Measurements from ENCODE around the gene PCSK2.

Gene PCSK2

DNA sequence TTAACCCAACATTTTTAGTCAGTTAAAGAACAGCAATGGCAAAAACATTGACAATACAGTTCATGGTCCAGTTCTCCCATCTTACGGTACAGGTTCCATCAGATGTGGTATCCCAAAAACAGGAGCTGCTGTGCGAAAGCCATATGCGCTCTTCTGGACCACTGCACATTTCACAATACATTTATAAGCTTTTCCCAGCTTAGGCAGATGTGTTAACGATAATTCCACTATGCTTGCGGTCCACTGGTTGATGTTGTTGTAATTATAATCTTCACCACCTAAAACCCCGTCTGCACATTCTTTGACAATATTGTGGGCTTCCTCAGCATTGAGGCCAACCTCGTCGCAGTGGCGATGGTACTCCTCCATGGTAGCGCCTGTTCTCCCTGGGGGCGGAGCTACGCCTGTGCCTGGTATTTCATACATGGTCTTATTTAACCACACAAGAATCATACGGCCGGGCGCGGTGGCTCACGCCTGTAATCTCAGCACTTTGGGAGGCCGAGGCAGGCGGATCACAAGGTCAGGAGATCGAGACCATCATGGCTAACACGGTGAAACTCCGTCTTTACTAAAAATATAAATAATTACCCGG, 252.3 kb downstream of the PCSK2 start:
- no peak for DNase-seq (ENCODE audit: low read depth in 3 of 3)

DNA sequence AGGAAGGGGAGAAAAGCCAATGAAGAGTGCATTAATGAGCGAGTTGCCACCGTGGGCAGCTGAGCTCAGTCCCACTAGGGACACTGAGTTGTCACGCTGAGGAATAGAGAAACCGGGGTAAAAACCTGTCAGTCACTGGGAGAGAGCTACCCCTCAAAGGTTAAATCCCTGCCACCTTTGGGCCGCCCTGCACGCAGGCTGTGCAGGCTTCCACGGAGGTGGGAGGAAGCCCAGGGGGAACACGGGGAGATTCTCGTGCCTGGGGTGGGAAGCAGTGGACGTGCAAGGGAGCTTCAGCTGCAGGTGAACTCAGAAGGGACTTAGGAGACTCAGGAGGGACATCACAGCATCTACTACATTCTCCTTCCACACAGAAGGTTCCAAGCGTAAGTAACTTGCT, 253.9 kb downstream of the PCSK2 start:
- DNase-seq (ENCODE audit: low read depth in 3 of 3), result no peak

DNA sequence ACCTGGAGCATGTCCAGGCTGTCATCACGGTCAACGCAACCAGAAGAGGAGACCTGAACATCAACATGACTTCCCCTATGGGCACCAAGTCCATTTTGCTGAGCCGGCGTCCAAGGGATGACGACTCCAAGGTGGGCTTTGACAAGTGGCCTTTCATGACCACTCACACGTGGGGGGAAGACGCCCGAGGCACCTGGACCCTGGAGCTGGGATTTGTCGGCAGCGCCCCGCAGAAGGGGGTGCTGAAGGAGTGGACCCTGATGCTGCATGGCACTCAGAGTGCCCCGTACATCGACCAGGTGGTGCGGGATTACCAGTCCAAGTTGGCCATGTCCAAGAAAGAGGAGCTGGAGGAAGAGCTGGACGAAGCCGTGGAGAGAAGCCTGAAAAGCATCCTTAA, 254.8 kb downstream of the PCSK2 start:
- DNase-seq (ENCODE audit: low read depth in 3 of 3), result no peak

DNA sequence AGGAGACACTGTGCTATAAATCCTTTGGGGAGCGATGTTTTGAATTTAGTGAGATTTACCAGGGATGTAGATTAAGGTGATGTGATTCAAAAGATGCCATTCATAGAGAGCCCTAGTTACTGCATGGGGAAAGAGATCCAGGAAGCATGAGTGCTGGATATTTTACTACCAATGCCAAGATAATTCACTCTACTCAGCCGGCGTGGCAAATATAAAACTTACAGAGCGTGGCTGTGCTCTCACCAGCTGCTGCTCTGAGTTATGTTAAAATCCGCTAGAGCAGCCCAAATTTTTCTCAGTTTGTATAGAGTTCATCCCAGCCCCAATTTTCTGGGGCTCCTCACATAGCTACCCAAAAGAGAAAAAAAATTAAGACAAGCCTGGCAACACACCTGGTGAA, 255.7 kb downstream of the PCSK2 start:
- no peak for DNase-seq (ENCODE audit: low read depth in 3 of 3)

DNA sequence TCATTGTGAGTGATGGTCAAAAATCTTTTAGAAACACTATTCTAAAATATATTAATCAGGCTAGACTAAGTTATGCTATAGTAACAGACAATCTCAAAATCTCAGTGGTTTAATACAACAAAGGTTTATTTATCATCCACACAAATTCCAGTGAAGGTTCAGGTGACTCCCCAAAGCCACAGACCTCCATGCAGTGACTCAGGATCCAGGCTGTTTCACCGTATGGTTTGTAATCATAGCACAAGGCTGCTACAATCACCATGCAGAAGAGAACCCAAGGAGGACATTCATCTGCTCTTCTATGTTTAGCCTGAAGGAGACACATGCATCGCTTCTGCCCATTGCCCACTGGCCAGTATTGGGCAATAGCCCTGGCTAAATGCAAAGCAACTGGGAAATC, 258.2 kb downstream of the PCSK2 start:
- DNase-seq (ENCODE audit: low read depth in 3 of 3), result no peak

DNA sequence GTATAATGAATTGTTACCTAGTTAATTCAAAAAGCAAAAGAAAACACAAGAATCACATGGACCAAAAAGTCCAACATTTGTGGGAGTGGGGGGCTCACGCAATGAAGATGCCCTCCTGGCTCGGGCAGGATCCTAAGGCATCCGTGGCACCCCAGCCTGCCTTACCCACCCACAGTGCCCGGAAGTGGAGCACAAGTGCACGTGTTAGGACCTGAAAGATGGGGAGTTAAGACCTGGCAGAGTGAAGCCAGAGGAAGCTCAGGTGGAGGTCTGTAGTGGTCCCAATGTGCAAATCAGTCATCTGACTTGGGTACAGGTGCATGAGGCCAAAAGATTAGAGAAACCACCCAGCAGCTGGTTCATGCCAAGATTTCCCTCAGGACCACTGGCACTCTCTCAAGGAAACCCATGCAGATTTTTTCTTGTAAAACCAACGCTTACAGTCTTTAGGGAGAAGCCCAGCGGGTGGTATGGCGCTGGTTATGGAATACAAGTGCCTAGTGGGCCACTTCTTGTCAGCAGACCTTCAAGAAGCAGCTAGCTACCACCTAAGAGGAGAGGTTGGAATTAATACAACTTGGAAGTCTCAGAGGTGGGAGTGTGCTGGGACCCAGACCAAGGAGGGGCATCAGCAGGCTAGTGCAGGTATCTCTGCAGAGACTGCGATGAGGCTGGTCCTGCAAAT, 262.2 kb downstream of the PCSK2 start:
- no peak for DNase-seq (ENCODE audit: low read depth in 3 of 3)

DNA sequence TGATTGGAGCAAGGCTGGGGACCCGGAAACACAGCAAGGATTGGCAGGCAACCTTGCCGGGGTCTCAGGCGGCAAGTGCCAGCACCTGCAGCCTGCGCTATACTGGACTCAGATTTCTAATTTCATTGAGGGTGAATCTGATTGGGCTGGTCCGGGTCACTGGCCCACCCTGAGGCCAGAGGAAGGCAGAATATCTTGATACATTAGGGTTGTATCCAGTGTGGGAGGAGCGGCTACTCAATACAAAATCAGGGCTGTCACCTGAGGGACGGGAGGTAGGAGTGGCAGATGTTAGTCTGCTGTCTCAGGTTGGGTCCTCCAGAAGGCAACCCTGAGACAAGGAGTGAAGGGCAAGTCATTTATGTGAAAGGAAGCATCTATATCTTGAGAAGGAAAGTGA, 263.7 kb downstream of the PCSK2 start:
- no peak for DNase-seq (ENCODE audit: low read depth in 3 of 3)

DNA sequence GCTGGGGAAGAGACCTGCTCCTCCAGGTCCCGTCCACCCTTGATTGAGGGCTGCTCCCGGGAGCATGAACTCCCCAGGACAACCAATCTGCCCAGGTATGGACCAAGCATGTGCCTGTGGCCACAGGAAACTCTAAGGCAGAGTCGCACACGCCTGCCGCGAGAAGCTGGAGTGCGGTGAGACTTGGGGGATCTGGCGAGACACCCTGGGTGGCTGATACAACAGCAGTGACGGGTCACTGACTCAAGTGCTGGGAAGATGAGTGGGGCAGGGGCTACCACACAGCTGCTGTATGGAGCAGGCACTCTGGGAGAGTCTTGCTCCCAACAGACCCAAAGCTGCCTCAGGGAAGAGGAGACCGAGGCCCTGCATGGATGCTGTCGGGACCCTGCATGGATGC, 264.2 kb downstream of the PCSK2 start:
- no peak for DNase-seq (ENCODE audit: low read depth in 3 of 3)

DNA sequence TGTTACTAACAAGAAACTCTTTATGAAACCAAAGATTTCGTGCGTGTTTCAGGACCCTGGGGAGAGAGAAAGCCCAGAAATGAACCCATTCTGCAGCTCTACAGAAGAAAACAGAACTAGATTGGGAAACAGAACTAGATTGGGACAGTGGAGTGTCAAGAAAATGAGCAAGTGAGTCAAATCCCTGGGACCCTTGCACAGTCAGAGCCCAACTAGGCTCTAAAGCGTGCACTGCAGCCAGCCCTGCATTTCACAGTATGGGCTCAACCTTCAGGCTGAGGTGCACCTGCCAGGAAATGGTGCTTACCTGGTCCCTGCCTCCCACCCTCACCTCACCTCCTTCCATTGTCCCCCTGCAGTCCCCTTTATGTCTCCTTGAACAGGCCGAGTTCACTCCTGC, 264.6 kb downstream of the PCSK2 start:
- DNase-seq (ENCODE audit: low read depth in 3 of 3), result no peak

DNA sequence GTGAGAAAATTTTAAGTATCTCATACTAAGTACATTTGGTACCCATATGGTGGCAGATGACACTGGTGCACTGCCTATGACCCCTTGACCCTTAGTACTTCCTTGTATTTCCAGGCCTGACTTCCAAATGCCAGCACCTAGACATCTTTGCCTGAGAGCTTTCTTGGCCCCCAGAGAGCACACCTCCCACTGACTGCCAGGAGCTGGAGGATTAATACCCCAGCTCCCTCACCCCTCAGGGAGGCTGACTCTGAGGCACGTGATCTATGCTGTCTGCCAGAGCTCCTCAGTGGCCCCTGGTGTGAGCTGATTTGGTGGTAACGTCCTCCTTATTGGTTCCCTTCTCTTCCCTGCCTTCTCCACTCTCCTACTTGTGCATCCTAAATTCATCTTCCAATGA, 266.3 kb downstream of the PCSK2 start:
- DNase-seq (ENCODE audit: low read depth in 3 of 3), result no peak

DNA sequence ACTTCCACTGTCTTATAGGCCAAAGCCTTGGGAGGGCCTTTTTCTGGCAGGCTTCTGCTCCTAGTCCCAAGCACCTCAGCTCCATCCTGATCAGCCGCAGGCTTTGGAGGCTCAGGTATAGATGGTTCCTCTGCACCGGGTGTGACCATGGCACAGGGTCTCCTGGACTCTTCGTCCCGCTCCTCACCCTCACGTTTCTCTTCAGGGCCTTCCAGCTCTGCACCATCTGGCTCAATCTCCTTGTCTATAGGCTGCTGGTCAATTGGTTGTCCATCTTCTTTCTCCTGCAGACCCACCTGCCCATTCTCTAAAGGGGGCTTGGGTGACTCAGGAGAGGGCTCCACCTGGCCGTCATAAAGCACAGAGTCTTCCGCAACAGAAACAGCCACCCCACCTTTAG, 267.4 kb downstream of the PCSK2 start:
- DNase-seq (ENCODE audit: low read depth in 3 of 3), result no peak

DNA sequence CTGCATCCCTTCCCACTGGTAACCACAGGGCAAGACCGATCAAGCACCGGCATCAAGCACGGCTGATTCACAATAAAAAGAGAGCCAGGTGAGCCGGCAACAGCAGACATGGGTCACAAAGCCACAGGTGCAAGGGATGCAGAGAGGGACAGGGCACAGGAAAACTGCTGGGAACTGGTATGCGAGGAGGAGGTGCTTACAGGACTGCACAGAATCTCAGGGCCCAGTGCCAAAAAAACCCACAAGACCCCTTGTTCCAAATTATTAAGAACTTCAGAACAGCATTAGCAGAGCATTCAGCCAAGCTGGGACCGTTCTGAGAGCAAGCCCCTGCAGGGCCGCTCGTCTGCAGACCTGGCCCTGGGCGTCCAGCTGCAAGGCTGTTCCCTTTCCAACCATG, 269.0 kb downstream of the PCSK2 start:
- no peak for DNase-seq (ENCODE audit: low read depth in 3 of 3)

DNA sequence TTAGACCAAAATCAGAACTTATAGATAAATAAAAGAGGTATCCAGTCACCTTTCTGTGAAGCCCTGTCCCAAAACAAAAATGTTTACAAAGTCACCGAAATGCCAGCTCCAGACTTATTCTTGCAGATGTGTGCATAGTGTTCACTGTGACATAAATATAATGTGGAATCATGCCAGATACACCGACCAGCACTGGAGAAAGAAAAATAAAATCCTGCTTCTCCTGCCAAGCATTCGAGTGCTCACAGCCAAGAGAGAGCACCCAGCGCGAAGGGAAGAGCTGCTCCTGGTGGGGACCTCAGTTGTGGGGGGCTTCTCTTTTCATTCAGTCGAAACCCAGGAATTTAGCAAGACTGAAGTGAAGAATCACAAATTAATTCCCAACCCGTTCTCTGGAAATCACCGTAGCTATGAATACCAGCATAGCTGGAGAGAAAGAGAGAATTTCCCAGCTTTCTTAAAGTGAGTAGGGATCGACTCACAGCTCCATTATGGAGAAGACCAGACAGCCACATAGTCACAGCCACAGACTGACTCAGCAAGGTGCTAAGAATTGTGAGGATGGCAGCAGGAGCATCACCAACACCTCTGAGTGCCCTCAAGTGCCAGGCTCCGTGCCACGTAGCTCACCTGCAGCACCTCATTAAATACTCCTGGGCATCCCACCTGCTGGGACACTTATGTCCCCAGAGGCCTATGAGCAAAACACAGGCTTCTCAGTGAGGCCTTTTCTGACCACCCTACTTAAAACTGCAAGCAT, 271.2 kb downstream of the PCSK2 start:
- no peak for DNase-seq (ENCODE audit: low read depth in 3 of 3)

DNA sequence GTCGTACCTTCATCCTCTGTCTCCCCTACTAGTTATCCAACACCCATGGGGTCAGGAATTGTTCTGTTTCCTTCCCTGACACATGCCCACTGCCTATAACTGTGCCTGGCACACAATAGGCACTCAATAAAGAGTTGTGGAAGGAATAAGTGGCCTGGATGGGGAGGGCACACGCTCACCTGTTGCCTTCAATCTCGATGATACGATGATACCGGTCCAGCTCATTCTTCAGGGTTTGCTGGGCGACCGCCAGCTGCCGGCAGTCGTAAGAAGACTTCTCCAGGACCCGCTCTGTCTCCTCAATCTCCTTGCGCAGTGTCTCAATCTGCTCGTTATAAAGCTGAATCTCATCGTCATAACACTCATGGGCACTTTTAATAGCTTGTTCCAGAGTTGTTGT, 271.8 kb downstream of the PCSK2 start:
- DNase-seq (ENCODE audit: low read depth in 3 of 3), result no peak

DNA sequence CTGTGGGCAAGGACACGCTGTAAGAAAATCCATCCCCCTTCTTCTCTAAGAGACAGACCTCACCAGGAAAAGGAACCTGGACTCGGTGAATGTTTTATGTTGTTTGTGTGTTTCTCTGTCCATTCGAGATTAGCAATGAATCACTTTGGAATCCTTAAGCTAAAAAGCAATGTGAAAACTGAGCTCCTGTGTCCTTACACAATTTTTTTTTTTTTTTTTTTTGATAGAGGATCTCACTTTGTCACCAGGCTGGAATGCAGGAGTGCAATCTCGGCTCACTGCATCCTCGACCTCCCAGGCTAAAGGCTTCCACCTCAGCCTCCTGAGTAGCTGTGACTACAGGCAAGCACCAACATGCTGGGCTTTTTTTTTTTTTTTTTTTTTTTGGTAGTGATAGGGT, 272.2 kb downstream of the PCSK2 start:
- no peak for DNase-seq (ENCODE audit: low read depth in 3 of 3)

DNA sequence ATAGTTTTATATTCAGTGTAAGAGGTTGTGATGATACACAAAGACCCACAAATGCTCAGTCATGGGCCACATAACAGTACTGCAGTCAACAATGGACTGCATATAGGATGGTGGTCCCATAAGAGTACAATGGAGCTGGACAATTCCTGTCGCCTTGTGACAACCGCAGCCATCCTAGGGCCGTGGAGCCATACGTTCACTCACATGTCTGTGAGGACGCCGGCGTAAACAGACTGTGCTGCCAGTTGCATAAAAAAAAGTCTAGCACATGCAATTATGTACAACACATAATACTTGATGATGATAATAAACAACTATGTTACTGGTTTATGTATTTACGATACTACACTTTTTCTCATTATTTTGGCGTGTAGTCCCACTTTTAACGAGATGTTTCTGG, 273.4 kb downstream of the PCSK2 start:
- DNase-seq (ENCODE audit: low read depth in 3 of 3), result no peak

DNA sequence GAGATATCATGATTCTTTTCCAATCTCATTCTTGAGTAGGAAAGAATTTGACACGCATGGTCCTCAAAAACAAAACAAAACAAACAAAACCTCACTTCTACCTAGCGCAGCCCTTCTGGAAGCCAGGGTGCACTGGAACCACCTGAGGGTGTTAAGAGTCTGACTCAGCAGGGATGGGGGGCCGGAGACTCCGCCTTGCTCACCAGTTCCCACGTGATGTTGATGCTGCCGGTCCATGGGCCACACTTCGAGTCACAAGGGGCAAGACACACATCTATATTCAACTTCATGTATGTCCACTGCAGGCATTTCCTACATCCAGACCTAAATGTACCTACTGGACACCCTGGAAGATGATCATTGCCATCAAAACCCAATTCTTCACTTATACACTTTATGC, 274.0 kb downstream of the PCSK2 start:
- no peak for DNase-seq (ENCODE audit: low read depth in 3 of 3)

DNA sequence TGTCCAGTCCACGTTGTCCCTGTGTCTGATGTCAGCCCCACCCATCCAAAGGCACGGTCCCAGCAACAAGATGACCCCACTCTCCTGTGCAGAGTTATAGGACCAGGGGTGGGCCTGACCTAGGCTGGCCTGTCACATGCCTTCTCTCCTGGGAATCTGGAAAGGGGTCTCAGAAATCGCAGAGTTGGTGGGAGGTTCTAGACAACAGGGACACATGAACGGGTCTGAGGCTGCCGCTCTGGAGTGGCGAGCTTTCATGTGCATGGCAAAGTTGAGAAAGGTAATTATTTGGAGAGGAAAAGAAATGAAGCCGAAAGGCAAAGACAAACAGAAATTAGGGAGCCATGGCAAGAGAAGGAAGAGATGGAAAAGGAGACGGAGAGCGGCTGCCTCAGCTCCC, 274.9 kb downstream of the PCSK2 start:
- DNase-seq (ENCODE audit: low read depth in 3 of 3), result no peak

DNA sequence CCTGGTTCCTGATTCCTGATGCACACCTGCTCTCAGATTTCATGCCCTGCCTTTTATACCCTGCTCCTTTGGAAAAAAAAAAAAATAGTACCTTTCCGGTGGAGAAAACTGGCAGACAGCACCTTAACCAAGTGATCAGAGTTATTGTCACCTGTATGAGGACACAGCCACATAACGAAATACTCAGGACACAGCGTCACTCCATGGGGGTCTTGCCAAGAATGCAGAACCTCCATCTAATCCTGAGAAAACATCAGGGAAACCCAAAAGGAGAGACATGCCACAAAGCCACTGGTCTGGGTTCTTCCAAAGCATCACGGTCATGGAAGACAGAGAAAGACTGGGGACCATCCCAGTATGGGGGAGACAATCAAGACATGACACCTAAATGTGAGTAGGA, 275.3 kb downstream of the PCSK2 start:
- DNase-seq (ENCODE audit: low read depth in 3 of 3), result no peak

DNA sequence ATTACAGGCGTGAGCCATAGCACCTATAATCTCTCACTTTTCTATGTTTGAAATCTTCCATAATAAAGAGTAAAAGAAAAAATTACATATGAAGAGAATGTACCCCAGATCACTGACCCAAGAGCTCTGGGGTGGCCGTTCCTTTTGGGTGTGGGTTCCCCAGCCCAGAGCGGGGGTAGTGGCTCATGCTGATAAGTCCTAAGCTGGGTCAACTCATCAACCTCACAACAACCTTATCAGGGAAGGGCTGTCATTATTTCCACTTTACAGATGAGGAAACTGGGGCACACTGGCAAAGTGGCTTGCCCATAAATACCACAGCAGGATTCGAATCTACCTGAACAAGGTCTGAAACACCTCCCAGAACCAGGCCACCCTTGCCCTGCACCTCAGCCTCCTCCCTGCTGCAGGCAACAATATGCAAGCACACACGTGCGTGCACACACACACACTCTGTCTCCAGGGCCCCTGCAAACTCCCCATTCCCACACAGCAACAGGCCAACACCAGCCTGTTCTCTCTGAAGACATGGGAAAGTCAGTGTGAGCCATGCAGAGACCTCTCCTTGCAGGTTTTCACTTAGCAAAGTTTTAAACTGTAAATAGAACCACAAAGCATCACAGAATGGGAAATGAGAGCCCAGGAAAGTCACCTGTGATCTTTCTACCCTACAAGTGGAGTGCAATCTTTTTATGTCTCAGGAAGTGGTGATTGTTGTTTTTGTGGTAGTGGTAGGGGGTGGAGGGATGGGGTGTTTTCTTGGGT, 276.6 kb downstream of the PCSK2 start:
- DNase-seq (ENCODE audit: low read depth in 3 of 3), result no peak

DNA sequence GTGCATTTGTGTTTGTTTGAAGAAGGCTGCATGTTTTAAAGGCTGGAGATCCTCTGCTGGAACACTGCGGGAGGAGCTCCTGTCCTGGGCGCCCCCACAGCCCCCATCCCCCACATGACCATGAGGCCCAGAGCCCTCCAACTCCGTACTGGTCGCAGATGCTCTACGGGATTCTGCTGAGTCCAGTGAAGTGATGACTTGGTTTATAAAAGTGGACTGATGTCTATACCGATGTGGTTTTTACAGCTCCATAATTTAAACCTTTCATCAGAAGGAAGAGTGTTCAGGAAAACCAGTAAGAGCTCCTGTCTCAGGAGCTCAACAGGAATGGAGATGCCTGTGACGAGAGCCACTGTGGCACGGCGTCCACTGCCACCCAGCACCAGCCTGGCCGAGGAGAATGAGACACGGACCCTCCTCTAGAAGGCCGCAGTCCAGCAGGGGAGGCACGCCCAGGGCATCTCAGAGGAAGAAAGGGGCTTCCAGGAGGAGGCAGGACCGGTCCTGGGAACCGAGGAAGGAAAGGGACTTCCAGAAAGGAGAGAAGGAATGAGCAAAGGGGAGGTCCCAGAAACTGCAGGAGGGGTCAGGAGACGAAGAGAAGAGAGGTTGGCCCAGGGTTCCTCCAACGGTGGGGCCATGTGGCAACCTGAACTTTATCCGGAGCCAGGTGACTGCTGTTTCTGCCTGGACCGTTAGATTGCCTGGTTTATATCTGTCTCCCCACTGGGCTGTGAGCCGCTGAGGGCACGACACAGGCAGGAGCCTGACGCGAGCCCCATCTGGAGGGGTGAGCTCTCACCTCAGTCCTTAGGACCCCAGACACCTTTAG, 277.4 kb downstream of the PCSK2 start:
- no peak for DNase-seq (ENCODE audit: low read depth in 3 of 3)

Measured in stimulated activated CD4-positive, alpha-beta T cell treated with anti-CD3 and anti-CD28 coated beads, TNF-alpha, amount 100 ng/mL, for 24 hours (primary cell).